HL-60/S4 treated with phorbol 12-myristate 13-acetate at 8.2 ng/mL for 4 days and 3 days (cell line): ENCODE results near the gene PLEKHO2.

Experiments
- in situ Hi-C: fragments of 300-500 bp; cut with MboI; formaldehyde crosslinking; loops from 2 replicates; pipeline ENCODE4 v1.15.0; 2022; ENCODE audit warnings: low sequenced_read_pairs

The PLEKHO2 gene

GRCh38 chr15:64907991-64908390 lies 66.3 kb downstream of the PLEKHO2 start:
- in situ Hi-C loops: loop anchor here (25.0 kb wide), 1 partner anchor 171 kb away; no protein-coding TSS in a partner anchor

DNA sequence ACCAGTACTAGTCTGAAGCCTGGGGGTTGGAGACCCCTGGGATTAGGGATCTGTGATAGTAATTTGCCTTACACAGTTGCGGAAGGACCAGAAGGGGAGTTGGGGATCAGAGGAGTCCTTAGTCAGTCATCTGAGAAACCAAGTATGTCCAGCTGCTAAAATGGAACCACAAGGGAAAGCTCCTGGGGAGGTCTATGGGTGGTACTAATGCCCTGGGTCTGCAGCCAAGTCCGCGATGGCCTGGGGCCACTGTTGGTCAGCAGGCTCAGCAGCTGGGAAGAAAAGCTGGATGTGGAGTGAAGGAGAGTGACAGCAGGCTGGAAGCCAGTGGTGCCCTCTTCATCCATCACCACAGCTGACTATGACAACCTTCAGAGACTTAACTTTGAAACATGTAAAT lies 67.8 kb downstream of the PLEKHO2 start:
- in situ Hi-C loops: loop anchor here (25.0 kb wide), 1 partner anchor 172 kb away; no protein-coding TSS in a partner anchor

GRCh38 chr15:64911311-64912186 lies 69.8 kb downstream of the PLEKHO2 start, which contains the start of gene ANKDD1A:
Gene ANKDD1A (plus strand): TSS chr15:64911902. CDS start chr15:64911931, 29 bp downstream.
- in situ Hi-C loops: loop anchor here (25.0 kb wide), 1 partner anchor 174 kb away; no protein-coding TSS in a partner anchor

- in situ Hi-C loops: loop anchor here (25.0 kb wide), 1 partner anchor 175 kb away; no protein-coding TSS in a partner anchor
These were observed 70.9 kb downstream of the PLEKHO2 start for GRCh38 chr15:64912379-64913325.

DNA sequence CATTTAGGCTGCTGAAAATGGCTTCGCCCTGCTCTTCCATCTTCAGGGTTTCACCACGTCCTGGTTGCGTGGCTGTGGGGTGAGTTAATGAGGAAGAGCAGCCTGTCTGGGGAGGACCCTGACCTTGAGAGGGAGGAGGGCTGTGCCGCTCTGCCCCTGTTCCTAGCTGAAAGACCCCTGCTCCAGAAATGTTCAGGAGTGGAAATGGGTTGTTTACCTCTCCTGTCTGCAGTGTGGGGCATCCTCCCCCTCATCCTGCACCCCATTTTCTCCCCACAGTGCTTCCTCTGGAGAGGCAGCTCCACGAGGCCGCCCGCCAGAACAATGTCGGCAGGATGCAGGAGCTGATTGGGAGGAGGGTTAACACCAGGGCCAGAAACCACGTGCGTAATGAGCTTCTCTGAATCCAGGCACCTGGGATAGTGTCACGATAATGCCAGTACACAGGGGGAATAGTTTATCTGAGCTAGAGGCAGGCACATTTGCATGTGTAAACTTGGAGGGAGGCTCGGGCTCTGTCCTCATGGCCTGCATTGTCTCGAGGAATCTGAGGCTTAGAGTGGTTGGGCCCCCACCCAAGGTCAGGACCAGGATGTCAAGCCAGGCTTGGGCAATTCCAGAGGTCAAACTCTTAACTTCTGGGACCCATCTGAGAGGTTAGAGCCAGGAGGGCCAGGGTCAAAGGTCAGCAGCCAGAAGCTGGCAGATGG lies 74.0 kb downstream of the PLEKHO2 start:
- in situ Hi-C loops: loop anchor here (25.0 kb wide), 1 partner anchor 178 kb away; no protein-coding TSS in a partner anchor

DNA sequence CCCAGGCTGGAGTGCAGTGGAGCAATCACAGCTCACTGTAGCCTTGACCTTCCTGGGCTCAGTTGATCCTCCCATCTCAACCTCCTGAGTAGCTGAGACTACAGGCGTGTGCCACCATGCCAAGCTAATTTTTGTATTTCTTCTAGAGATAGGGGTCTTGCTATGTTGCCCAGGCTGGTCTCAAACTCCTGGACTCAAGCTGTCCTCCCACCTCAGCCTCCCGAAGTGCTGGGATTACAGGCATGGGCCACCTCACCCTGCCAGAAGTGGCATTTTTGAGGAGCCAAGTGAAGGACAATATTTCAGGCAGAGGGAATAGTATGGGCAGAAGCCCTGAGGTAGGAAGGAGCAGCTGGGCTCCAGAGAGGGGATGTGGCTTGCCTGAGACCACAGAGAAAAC lies 74.7 kb downstream of the PLEKHO2 start:
- in situ Hi-C loops: loop anchor here (25.0 kb wide), 1 partner anchor 179 kb away; no protein-coding TSS in a partner anchor

DNA sequence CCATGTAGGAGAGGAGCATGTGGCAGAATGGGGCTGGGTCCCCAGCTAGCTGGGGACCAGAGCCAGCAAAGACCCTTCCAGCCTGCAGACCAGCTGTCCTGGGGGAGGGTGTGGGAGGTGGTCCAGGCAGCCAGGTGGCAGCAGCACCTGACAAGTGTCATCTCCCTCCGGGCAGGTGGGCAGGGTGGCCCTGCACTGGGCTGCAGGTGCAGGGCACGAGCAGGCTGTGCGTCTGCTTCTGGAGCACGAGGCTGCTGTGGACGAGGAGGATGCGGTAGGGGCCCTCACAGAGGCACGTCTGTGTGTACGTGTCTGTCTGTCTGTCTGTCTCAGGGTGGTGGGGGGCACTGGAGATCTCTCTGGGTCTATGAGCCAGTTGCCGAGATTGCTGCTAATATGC lies 75.5 kb downstream of the PLEKHO2 start:
- in situ Hi-C loops: loop anchor here (25.0 kb wide), 1 partner anchor 180 kb away; no protein-coding TSS in a partner anchor
